HAP-1 (cell line): ENCODE results near the gene VPS41.

Experiments used
- DNase-seq, 2 experiments: peaks; one replicate each; pipeline ENCODE4 v3.0.0-alpha.2; 2016 to 2020; ENCODE audit warnings: low spot score in 2 of 2
- H3K27me3 ChIP-seq: fragments of 250-450 bp; sonication (Bioruptor Pico); 2 replicates; pipeline ENCODE4 v1.5.1; 2020; ENCODE audit warnings: low read depth, mild to moderate bottlenecking, moderate library complexity
- H3K36me3 ChIP-seq: fragments of 250-450 bp; sonication (Bioruptor Pico); replicated peaks from 2 replicates; pipeline ENCODE4 v1.5.1; 2020; ENCODE audit warnings: mild to moderate bottlenecking
- H3K4me1 ChIP-seq: fragments of 250-450 bp; sonication (Bioruptor Pico); 2 replicates; pipeline ENCODE4 v1.5.1; 2020; ENCODE audit warnings: mild to moderate bottlenecking
- H3K4me3 ChIP-seq: fragments of 250-450 bp; sonication (Bioruptor Pico); 2 replicates; pipeline ENCODE4 v1.5.1; 2020; ENCODE audit warnings: mild to moderate bottlenecking, moderate library complexity
- H3K9me3 ChIP-seq: fragments of 250-450 bp; sonication (Bioruptor Pico); 2 replicates; pipeline ENCODE4 v1.5.1; 2020; ENCODE audit warnings: mild to moderate bottlenecking, moderate library complexity
- in situ Hi-C: fragments of 300-500 bp; cut with MboI; formaldehyde crosslinking; loops from 3 replicates; pipeline ENCODE4 v1.14.3; 2020; ENCODE audit warnings: low sequenced_read_pairs, inconsistent platforms, mixed read lengths

Gene VPS41

DNA sequence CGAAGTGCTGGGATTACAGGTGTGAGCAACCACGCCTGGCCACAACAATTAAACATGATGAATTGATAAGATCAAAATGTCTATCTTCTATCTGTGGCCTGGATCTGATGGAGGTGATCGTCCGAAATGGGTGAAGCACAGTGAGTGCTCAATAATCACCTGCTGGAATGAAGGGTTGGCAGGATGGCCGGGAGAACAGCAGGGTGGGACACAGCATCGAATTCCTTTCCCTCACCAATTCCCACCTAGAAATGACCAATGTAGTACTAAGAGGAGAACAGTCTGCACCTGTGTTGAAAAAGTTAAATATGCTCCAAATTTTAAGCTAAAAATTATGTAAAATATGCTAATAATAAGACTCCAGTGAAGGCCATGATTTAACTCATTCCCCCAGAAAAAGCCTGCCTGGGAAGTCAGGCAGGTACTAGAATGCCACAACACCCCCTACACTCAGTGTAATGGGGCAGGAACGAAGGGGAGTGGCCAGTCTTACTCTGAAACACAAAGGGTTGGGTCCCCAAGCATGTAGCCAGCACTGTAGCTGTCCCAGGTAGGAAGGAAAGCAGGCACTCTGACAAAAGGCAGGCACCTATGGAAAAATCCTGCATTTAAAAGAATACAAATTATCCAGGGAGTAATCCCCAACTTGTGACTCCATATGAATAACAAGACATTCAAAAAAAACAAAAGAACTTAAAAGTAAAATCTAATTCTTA, 110.3 kb downstream of the VPS41 start:
- no peaks in the 10 kb centered on the region; the same call in 1 of the 2 replicates for H3K4me1 ChIP-seq
- in situ Hi-C loops, result loop anchor here (10.0 kb wide), 2 partner anchors 666 to 716 kb away; no protein-coding TSS in a partner anchor
- DNase-seq, result peak; percentile 32 to 49
- no peaks in the 10 kb centered on the region for H3K27me3 ChIP-seq
- no peaks in the 10 kb centered on the region for H3K36me3 ChIP-seq
- H3K9me3 ChIP-seq, result no peaks in the 10 kb centered on the region
- H3K4me3 ChIP-seq, result no peak overlapping the region

DNA sequence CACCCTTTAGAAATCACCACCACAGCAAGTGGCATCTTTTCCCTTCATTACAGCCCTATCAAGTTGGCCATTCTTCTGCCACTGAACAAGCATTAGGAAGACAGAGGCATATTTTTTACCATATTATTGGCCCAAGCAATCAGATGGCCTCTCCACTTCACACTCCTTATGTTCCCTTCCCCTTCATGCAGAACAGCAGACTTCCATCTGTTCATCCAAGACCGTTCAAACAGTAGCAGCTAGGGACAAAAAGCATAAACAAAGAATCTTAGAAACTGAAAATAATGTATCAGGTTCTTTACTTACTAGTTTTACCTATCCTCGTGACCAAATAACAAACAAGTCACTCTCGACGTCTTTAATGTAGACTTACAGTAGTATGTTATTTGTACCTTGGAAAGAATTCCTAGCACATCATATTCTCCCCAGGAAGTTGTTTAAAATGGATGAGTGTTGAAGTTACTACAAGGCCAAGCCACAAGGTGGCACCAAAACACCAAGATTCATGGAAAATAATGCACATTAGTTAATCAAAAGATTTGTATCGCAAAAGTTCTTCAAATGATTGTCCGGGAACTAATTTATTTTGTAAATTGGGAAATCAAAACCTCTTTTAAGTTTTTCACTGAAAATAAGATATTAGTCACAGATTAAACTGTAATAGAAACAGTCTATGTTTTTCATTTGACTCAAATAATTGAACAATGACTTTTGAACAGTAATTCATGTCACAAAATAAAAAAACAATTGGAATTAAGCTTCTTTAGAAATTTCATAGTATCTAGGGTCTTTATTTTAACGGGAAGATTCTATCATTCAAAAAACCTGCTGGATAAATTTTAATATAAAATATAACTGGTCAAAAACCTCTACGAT, 112.1 kb downstream of the VPS41 start:
- no peaks in the 10 kb centered on the region for H3K36me3 ChIP-seq
- no peaks in the 10 kb centered on the region for H3K9me3 ChIP-seq
- peak; percentile 65 to 76 for DNase-seq
- no peaks in the 10 kb centered on the region for H3K27me3 ChIP-seq
- no peak overlapping the region for H3K4me3 ChIP-seq
- in situ Hi-C loops, result loop anchor here (10.0 kb wide), 2 partner anchors 668 to 718 kb away; no protein-coding TSS in a partner anchor
- H3K4me1 ChIP-seq, result no peaks in the 10 kb centered on the region; the same call in 1 of the 2 replicates

DNA sequence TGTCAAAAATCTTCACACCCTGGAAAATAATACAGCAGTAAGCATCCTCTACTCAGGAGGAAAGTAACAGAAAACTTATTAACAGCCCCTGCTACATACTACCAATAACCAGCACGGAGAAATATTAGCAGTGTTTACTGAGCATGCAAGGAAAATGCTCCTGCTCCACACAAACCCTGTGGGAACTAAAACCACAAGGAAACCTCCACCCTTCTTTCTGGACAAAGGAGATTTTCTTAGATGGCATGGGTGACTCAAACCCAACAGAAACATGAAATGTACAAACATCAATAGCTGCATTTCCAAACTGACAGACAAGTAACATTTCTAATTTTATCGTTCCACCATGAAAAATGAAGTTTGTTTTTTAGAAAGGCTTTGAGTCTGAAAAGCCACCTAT, 113.4 kb downstream of the VPS41 start:
- no peaks in the 10 kb centered on the region for H3K9me3 ChIP-seq
- no peak overlapping the region for H3K4me3 ChIP-seq
- no peak for DNase-seq
- in situ Hi-C loops, result loop anchor here (10.0 kb wide), 2 partner anchors 669 to 719 kb away; no protein-coding TSS in a partner anchor
- H3K4me1 ChIP-seq, result no peaks in the 10 kb centered on the region; the same call in 1 of the 2 replicates
- no peaks in the 10 kb centered on the region for H3K27me3 ChIP-seq
- no peaks in the 10 kb centered on the region for H3K36me3 ChIP-seq

DNA sequence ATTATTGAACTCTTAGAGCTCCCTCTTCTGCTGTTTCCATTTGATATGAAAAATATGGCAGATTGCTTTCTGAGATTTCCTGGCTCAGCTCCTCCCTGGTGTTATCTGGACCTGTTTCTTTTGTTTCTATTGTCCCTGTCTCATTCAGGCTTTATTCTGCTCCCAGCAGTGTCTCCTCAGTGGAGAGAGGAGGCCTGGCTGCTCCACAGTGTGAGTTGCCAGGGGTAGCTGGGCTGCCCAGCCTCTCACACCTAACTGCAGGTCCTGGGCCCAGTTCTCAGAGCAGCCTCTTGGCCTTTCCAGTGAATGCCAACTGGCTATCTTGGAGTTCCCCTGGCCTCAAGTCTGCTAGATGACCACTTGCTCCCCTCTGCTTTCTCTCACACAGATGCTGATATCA, 127.0 kb downstream of the VPS41 start:
- no peaks in the 10 kb centered on the region for H3K27me3 ChIP-seq
- in situ Hi-C loops, result no loop called here
- H3K9me3 ChIP-seq, result no peaks in the 10 kb centered on the region
- no peak overlapping the region for H3K4me3 ChIP-seq
- peaks cover 3% of the 10 kb centered on the region; the same call in 1 of the 2 replicates for H3K36me3 ChIP-seq
- no peaks in the 10 kb centered on the region for H3K4me1 ChIP-seq
- no peak for DNase-seq

DNA sequence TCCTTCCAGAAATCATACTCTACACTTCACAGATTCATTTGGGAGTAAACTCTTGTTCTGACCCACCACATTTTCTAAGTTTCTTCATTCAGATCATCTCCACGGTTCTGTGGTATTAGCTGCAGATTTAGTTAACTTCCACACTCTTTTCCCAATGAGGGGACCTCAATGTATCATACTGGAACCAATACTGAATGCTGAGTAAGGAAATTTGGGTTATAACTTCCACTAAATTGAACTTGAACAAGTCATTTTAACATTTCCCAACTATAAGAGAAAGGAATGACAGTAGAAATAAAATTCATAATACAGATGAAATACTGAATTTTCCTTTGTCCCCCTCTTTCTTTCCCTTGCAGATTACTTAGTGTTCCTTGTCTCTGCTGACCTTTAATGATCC, 131.4 kb downstream of the VPS41 start:
- H3K36me3 ChIP-seq, result no peaks in the 10 kb centered on the region; the same call in 1 of the 2 replicates

DNA sequence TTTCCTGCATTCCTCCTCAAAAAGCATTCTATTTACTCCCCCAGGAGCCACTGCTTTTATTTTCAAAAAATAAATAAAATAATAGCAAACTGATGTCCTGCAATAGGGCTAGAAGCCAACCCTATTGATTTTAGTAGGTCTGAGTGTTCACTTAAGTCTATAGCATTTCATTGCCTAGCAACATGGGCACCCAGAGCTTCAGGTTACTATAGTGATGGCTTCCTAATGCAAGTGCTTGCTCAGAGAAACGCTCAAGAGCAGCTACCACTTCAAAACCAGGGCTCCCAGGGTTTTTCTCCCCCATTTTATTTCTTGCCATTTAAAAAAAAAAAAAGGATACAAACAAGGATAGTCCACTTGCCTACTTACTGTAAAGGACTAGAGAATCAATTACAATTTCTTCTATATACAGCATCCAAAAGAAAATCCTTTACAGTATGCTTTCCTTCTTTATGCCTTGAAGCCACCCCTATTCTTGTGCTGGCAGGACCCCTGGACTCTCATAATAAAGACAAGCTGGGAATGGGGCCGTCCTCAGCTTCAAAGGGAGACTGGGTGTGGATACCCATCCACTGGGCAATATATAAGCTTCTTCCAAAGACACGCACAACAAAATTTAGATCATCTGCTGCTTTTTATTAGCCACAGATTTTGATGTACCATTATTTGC, 133.3 kb downstream of the VPS41 start:
- no peak for DNase-seq
- in situ Hi-C loops, result no loop called here
- H3K4me3 ChIP-seq, result no peak overlapping the region
- H3K36me3 ChIP-seq, result no peaks in the 10 kb centered on the region; the same call in 1 of the 2 replicates
- H3K4me1 ChIP-seq, result no peaks in the 10 kb centered on the region
- no peaks in the 10 kb centered on the region for H3K9me3 ChIP-seq
- H3K27me3 ChIP-seq, result no peaks in the 10 kb centered on the region

More for the DNA sequence above, 131.4 kb downstream of the VPS41 start:
- no peak for DNase-seq
- no peak overlapping the region for H3K4me3 ChIP-seq
- H3K4me1 ChIP-seq, result no peaks in the 10 kb centered on the region
- no peaks in the 10 kb centered on the region for H3K27me3 ChIP-seq
- in situ Hi-C loops, result no loop called here
- no peaks in the 10 kb centered on the region for H3K9me3 ChIP-seq

DNA sequence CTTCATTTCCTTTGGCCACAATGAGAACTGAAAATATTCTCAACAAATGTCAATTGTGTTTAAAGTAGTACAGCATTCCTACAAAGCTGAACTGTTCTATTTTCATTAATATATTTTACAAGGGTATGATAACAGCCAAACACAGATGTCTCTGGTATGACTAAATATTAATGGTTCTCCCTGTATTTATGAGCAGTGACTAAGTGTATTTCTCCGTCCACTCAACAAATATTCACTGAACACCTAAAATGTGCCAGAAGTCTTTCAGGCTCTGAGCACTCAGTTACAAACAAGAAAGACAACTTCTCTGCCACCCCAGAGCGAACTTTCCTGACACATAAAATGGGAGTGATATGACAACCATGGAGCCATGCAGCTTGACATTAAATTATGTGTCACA, 135.6 kb downstream of the VPS41 start:
- DNase-seq, result no peak

DNA sequence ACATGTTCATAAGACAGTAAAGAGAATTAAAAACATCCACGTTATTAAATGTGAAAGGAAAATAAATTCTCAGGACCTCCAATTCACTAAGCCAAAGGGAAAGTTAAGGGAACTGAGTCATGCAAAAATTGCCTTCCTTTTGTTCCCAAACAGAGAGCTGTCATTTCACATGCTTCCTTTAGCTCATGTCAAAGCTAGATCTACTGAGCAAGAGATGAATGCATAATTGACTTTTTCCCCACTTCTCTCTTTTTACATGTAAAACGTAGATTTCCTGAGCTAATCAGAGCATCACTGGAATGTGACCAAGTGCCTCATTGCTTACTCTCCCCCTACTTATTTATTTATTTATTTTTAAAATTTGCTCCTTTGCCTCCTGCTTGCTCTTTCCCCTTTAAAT, 148.8 kb downstream of the VPS41 start:
- no peaks in the 10 kb centered on the region for H3K9me3 ChIP-seq
- H3K4me3 ChIP-seq, result no peak overlapping the region
- in situ Hi-C loops, result no loop called here
- no peaks in the 10 kb centered on the region; the same call in 1 of the 2 replicates for H3K4me1 ChIP-seq
- no peak for DNase-seq
- H3K36me3 ChIP-seq, result peaks cover 9% of the 10 kb centered on the region
- H3K27me3 ChIP-seq, result no peaks in the 10 kb centered on the region

More for the DNA sequence above, 135.6 kb downstream of the VPS41 start:
- no peaks in the 10 kb centered on the region; the same call in 1 of the 2 replicates for H3K36me3 ChIP-seq
- H3K4me3 ChIP-seq, result no peak overlapping the region
- H3K4me1 ChIP-seq, result no peaks in the 10 kb centered on the region
- in situ Hi-C loops, result no loop called here
- H3K27me3 ChIP-seq, result no peaks in the 10 kb centered on the region
- no peaks in the 10 kb centered on the region for H3K9me3 ChIP-seq

DNA sequence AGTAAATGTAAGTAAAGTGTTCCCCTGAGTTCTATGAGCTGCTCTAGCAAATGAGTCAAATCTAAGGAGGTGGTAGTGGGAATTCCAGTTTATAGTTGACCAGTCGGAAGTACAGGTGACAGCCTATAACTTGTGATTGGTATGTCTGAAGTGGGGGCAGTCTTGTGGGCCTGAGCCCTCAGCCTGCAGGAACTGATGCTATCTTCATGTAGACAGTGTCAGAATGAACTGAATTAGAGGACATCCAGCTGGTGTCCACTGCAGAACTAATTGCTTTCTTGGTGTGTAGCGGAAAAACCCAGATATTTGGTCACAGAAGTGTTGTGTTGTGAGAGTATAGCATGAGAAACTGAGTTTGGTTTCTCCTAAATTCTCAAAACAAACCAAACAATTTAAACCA, 150.0 kb downstream of the VPS41 start:
- no peak overlapping the region for H3K4me3 ChIP-seq
- peaks cover 9% of the 10 kb centered on the region for H3K36me3 ChIP-seq
- no peaks in the 10 kb centered on the region for H3K27me3 ChIP-seq
- H3K4me1 ChIP-seq, result no peaks in the 10 kb centered on the region; the same call in 1 of the 2 replicates
- DNase-seq, result no peak
- H3K9me3 ChIP-seq, result no peaks in the 10 kb centered on the region
- in situ Hi-C loops, result no loop called here

DNA sequence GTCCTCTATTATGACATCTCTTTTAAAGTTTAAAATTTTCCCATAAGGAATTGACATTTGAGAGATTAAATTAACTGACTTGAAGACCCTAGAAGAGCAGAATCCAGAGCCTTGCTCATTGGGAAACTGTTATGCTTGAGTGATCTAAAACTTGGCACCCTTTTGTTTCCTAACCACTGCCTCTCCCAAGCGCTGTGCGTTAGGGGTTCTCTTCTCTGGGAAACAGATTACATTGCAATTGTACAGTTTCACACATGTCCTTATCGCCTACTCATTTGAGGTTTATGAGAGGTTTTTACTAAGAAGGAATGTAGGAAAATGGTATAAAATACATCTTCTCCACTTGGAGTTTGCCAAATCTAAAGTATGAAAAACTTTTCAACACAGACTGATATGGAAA, 151.1 kb downstream of the VPS41 start:
- Histone ChIP-seq H3K4me3 (no peak overlapping the region), H3K9me3 (no peaks in the 10 kb centered on the region), H3K36me3 (peaks cover 5% of the 10 kb centered on the region), H3K4me1 (no peaks in the 10 kb centered on the region; the same call in 1 of the 2 replicates), H3K27me3 (no peaks in the 10 kb centered on the region)
- in situ Hi-C loops, result no loop called here
- no peak for DNase-seq

DNA sequence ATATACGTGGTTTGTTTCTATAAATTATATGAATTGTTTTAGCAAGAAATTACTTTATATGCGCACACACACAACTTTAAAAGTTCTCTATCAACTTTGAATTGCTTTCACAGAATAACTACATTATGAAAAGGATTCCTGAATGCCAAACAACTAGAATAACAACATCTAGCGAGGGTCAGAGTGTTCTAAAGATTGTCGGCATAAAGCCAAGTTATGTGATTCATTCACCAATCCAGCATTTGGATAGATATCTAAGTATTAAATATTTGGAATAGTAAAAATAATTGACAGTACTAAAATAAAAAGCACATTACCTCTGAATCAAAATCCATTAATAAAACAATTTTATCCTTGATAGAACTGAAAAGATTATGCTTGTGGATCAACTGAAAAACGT, 152.5 kb downstream of the VPS41 start:
- no peak for DNase-seq
- Histone ChIP-seq H3K4me3 (no peak overlapping the region), H3K9me3 (no peaks in the 10 kb centered on the region), H3K36me3 (peaks cover 4% of the 10 kb centered on the region), H3K4me1 (no peaks in the 10 kb centered on the region; the same call in 1 of the 2 replicates), H3K27me3 (no peaks in the 10 kb centered on the region)
- in situ Hi-C loops, result no loop called here

DNA sequence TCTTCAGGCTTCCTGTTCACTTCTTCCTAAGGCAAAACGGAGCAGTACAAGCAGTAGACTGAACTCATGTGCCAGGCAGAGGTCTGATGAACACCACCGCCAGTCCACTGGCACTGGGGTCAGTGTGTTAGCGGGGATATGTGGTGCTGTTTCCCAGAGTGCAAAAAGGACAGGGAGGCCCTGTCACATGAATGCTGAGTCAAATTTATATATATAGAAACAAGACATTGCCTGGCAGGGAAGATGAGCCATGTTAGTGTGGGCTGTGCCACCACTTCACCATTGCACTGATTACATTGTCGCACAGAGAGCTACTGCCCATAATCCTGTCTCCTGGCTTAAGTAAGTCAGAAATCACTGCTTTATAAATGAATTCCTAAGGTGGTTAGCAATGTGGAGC, 155.6 kb downstream of the VPS41 start:
- no peaks in the 10 kb centered on the region for H3K9me3 ChIP-seq
- no peaks in the 10 kb centered on the region for H3K27me3 ChIP-seq
- in situ Hi-C loops, result no loop called here
- H3K4me1 ChIP-seq, result no peaks in the 10 kb centered on the region
- DNase-seq, result no peak
- no peak overlapping the region for H3K4me3 ChIP-seq
- H3K36me3 ChIP-seq, result peaks cover 4% of the 10 kb centered on the region

DNA sequence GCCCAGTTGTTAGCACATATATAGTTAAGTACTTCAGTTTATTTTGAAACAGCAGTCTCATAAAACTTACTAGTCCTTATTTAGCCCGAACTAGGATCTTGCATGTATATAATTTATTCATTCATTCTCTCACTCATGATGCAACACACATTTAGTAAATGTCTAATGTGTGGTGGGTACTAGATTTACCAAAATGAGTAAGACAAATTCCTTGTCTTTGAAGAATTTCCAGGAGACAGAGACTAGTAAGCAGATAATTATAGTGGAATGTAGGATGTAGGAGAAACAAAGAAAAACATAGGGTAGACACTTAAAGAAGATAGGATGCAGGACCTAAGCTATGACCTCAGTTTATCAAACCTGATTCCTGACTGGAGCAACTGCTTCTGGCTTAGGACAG, 157.6 kb downstream of the VPS41 start:
- no peaks in the 10 kb centered on the region for H3K4me1 ChIP-seq
- H3K36me3 ChIP-seq, result peaks cover 4% of the 10 kb centered on the region; the same call in 1 of the 2 replicates
- H3K9me3 ChIP-seq, result no peaks in the 10 kb centered on the region
- H3K27me3 ChIP-seq, result no peaks in the 10 kb centered on the region
- in situ Hi-C loops, result no loop called here
- DNase-seq, result no peak
- no peak overlapping the region for H3K4me3 ChIP-seq
